Effector memory CD4-positive, alpha-beta T cell (primary cell): ENCODE data around the gene ARL14EPL.
A peak's percentile ranks its signal among the peaks of the same experiment; 100 is the strongest.

ENCODE experiments used
- DNase-seq, 3 donors: peaks; one replicate each; pipeline ENCODE4 v3.0.0-alpha.2; 2020
- H3K27ac ChIP-seq: 2 replicates; pipeline ENCODE4 v1.7.0; 2013; ENCODE audit warnings: mild to moderate bottlenecking, low read length, moderate library complexity; ENCODE audit not compliant: insufficient read depth, poor library complexity, severe bottlenecking
- H3K27me3 ChIP-seq: replicated peaks from 2 replicates; pipeline ENCODE4 v1.7.0; 2013; ENCODE audit warnings: mild to moderate bottlenecking, low read length; ENCODE audit not compliant: insufficient read depth, control insufficient read depth, poor library complexity, severe bottlenecking
- H3K36me3 ChIP-seq: 2 replicates; pipeline ENCODE4 v1.7.0; 2013; ENCODE audit warnings: mild to moderate bottlenecking, low read length, moderate library complexity; ENCODE audit not compliant: control insufficient read depth, insufficient read depth
- H3K4me1 ChIP-seq: 2 replicates; pipeline ENCODE4 v1.7.0; 2013; ENCODE audit warnings: low read length, mild to moderate bottlenecking; ENCODE audit not compliant: control insufficient read depth, insufficient read depth, poor library complexity, severe bottlenecking
- H3K4me3 ChIP-seq: 2 replicates; pipeline ENCODE4 v1.7.0; 2013; ENCODE audit warnings: low read length, low read depth, mild to moderate bottlenecking; ENCODE audit not compliant: insufficient read depth, poor library complexity, severe bottlenecking
- H3K9me3 ChIP-seq: 2 replicates; pipeline ENCODE4 v1.7.0; 2013; ENCODE audit warnings: mild to moderate bottlenecking, low read length, moderate library complexity; ENCODE audit not compliant: control insufficient read depth

ARL14EPL gene

GRCh38 chr5:116045821-116046220, 13.5 kb downstream of the ARL14EPL start:
- DNase-seq = no peak
- Histone ChIP-seq H3K4me1 (no peaks in the 10 kb centered on the region), H3K36me3 (no peaks in the 10 kb centered on the region), H3K27ac (no peak overlapping the region), H3K4me3 (no peak overlapping the region), H3K9me3 (no peaks in the 10 kb centered on the region), H3K27me3 (no peaks in the 10 kb centered on the region)

GRCh38 chr5:116046261-116046660, 14.0 kb downstream of the ARL14EPL start:
- Histone ChIP-seq H3K27ac (no peak overlapping the region), H3K27me3 (no peaks in the 10 kb centered on the region), H3K9me3 (no peaks in the 10 kb centered on the region), H3K36me3 (no peaks in the 10 kb centered on the region), H3K4me3 (no peak overlapping the region), H3K4me1 (no peaks in the 10 kb centered on the region)
- DNase-seq = no peak

- no peaks in the 10 kb centered on the region for H3K36me3 ChIP-seq
Measured at GRCh38 chr5:116046823-116047222, 14.6 kb downstream of the ARL14EPL start.

GRCh38 chr5:116058346-116058936, 26.2 kb downstream of the ARL14EPL start:
- H3K4me1 ChIP-seq = no peaks in the 10 kb centered on the region
- no peaks in the 10 kb centered on the region for H3K27me3 ChIP-seq
- H3K9me3 ChIP-seq = no peaks in the 10 kb centered on the region
- no peaks in the 10 kb centered on the region for H3K36me3 ChIP-seq
- DNase-seq = no peak
- H3K4me3 ChIP-seq = no peak overlapping the region
- no peak overlapping the region for H3K27ac ChIP-seq

More at GRCh38 chr5:116046823-116047222, 14.6 kb downstream of the ARL14EPL start:
- H3K4me3 ChIP-seq = no peak overlapping the region
- H3K27me3 ChIP-seq = no peaks in the 10 kb centered on the region
- no peak for DNase-seq
- no peak overlapping the region for H3K27ac ChIP-seq
- no peaks in the 10 kb centered on the region for H3K4me1 ChIP-seq
- H3K9me3 ChIP-seq = no peaks in the 10 kb centered on the region

- no peak overlapping the region for H3K27ac ChIP-seq
- H3K36me3 ChIP-seq = no peaks in the 10 kb centered on the region
- no peak for DNase-seq
- no peak overlapping the region for H3K4me3 ChIP-seq
- no peaks in the 10 kb centered on the region for H3K4me1 ChIP-seq
- no peaks in the 10 kb centered on the region for H3K27me3 ChIP-seq
- H3K9me3 ChIP-seq = no peaks in the 10 kb centered on the region
Measured at GRCh38 chr5:116062352-116062751, 30.1 kb downstream of the ARL14EPL start.

- Histone ChIP-seq H3K4me3 (no peak overlapping the region), H3K36me3 (no peaks in the 10 kb centered on the region), H3K27ac (no peak overlapping the region), H3K27me3 (no peaks in the 10 kb centered on the region), H3K4me1 (no peaks in the 10 kb centered on the region), H3K9me3 (no peaks in the 10 kb centered on the region)
- no peak for DNase-seq
Measured at GRCh38 chr5:116063950-116064349, 31.7 kb downstream of the ARL14EPL start.

GRCh38 chr5:116068028-116068632, 35.9 kb downstream of the ARL14EPL start:
- Histone ChIP-seq H3K4me1 (no peaks in the 10 kb centered on the region), H3K36me3 (no peaks in the 10 kb centered on the region), H3K27ac (no peak overlapping the region), H3K27me3 (no peaks in the 10 kb centered on the region), H3K4me3 (no peak overlapping the region), H3K9me3 (no peaks in the 10 kb centered on the region)
- DNase-seq = peak in 1 of 3 donors; percentile 10

- Histone ChIP-seq H3K9me3 (no peaks in the 10 kb centered on the region), H3K27me3 (no peaks in the 10 kb centered on the region), H3K36me3 (no peaks in the 10 kb centered on the region), H3K27ac (no peak overlapping the region), H3K4me1 (no peaks in the 10 kb centered on the region), H3K4me3 (no peak overlapping the region)
- no peak for DNase-seq
Measured at GRCh38 chr5:116071211-116071610, 38.9 kb downstream of the ARL14EPL start.

- Histone ChIP-seq H3K27ac (no peak overlapping the region), H3K9me3 (no peaks in the 10 kb centered on the region), H3K27me3 (no peaks in the 10 kb centered on the region), H3K36me3 (no peaks in the 10 kb centered on the region), H3K4me3 (no peak overlapping the region), H3K4me1 (no peaks in the 10 kb centered on the region)
- no peak for DNase-seq
Measured at GRCh38 chr5:116075191-116075831, 43.0 kb downstream of the ARL14EPL start.

- Histone ChIP-seq H3K36me3 (no peaks in the 10 kb centered on the region), H3K4me3 (no peak overlapping the region)
- no peak for DNase-seq
Measured at GRCh38 chr5:116076496-116076895, 44.2 kb downstream of the ARL14EPL start.

More at GRCh38 chr5:116076496-116076895, 44.2 kb downstream of the ARL14EPL start:
- H3K27ac ChIP-seq = no peak overlapping the region
- H3K27me3 ChIP-seq = no peaks in the 10 kb centered on the region
- H3K9me3 ChIP-seq = no peaks in the 10 kb centered on the region
- no peaks in the 10 kb centered on the region for H3K4me1 ChIP-seq
